GM23338 (cell line): ENCODE results near the gene ARHGEF17. TPM values are rescaled to one million over a fixed set of nuclear protein-coding genes. Genes with fewer than 3 reads are reported as not detected.

ENCODE experiments used
- ATAC-seq: fragments of 200-7000 bp; cut with Tn5 transposase; 3 replicates; pipeline ENCODE4 v1.9.1; 2020
- DNase-seq: peaks from one replicate; pipeline ENCODE4 v3.0.0-alpha.2; 2015; ENCODE audit warnings: low spot score
- H2AFZ ChIP-seq: fragments of 200-600 bp; sonication (generic); 2 replicates; pipeline ENCODE4 v1.8.0; 2016; ENCODE audit warnings: antibody characterized with exemption, mild to moderate bottlenecking, moderate library complexity
- H3F3A ChIP-seq: fragments of 200-600 bp; sonication (generic); replicated peaks from 2 replicates; pipeline ENCODE4 v1.8.0; 2017; ENCODE audit warnings: antibody characterized with exemption, mixed run types, low read depth
- H3K27ac ChIP-seq: fragments of 200-600 bp; sonication (generic); 2 replicates; pipeline ENCODE4 v1.6.1; 2016; ENCODE audit warnings: low read depth
- H3K27me3 ChIP-seq: fragments of 200-600 bp; sonication (generic); 2 replicates; pipeline ENCODE4 v1.8.0; 2016; ENCODE audit warnings: mild to moderate bottlenecking, mixed run types, moderate library complexity; ENCODE audit not compliant: insufficient read depth
- H3K36me3 ChIP-seq: fragments of 200-600 bp; sonication (generic); 2 replicates; pipeline ENCODE4 v1.8.0; 2016; ENCODE audit warnings: mild to moderate bottlenecking; ENCODE audit not compliant: insufficient read depth
- H3K4me1 ChIP-seq: fragments of 200-600 bp; sonication (generic); 2 replicates; pipeline ENCODE4 v1.8.0; 2016; ENCODE audit warnings: mild to moderate bottlenecking, moderate library complexity; ENCODE audit not compliant: insufficient read depth
- H3K4me2 ChIP-seq: fragments of 200-600 bp; sonication (generic); 2 replicates; pipeline ENCODE4 v1.7.1; 2017; ENCODE audit warnings: mixed run types
- H3K4me3 ChIP-seq: fragments of 200-600 bp; sonication (generic); 2 replicates; pipeline ENCODE4 v1.6.1; 2016; ENCODE audit warnings: mixed run types
- H3K79me2 ChIP-seq: fragments of 200-600 bp; sonication (generic); replicated peaks from 2 replicates; pipeline ENCODE4 v1.8.0; 2017; ENCODE audit warnings: mild to moderate bottlenecking; ENCODE audit not compliant: insufficient read depth
- H3K9me2 ChIP-seq: fragments of 200-600 bp; sonication (generic); 2 replicates; pipeline ENCODE4 v1.8.0; 2017; ENCODE audit not compliant: insufficient read depth
- H4K20me1 ChIP-seq: fragments of 200-600 bp; sonication (generic); replicated peaks from 2 replicates; pipeline ENCODE4 v1.8.0; 2017; ENCODE audit warnings: mild to moderate bottlenecking; ENCODE audit not compliant: insufficient read depth
- H3K27ac Mint-ChIP-seq: 2 replicates; pipeline ENCODE4 v1.8.0; 2020; ENCODE audit warnings: inconsistent platforms, mild to moderate bottlenecking, moderate library complexity, mixed read lengths
- H3K27me3 Mint-ChIP-seq: 3 replicates; pipeline ENCODE4 v1.8.0; 2022; ENCODE audit warnings: low read depth, mild to moderate bottlenecking, moderate library complexity, mixed read lengths, inconsistent platforms; ENCODE audit not compliant: insufficient read depth, poor library complexity
- H3K36me3 Mint-ChIP-seq: 3 replicates; pipeline ENCODE4 v1.8.0; 2021; ENCODE audit warnings: low read depth, mild to moderate bottlenecking, inconsistent platforms, moderate library complexity, mixed read lengths
- H3K4me1 Mint-ChIP-seq: 3 replicates; pipeline ENCODE4 v1.8.0; 2020; ENCODE audit warnings: mild to moderate bottlenecking, inconsistent platforms, mixed read lengths
- H3K4me3 Mint-ChIP-seq: 3 replicates; pipeline ENCODE4 v1.8.0; 2021; ENCODE audit warnings: moderate library complexity, mild to moderate bottlenecking, inconsistent platforms, mixed read lengths
- H3K9me3 Mint-ChIP-seq: 3 replicates; pipeline ENCODE4 v1.8.0; 2020; ENCODE audit warnings: moderate library complexity, mild to moderate bottlenecking, inconsistent platforms, mixed read lengths
- EZH2 ChIP-seq: fragments of 200-600 bp; sonication (generic); IDR thresholded peaks from one replicate; pipeline ENCODE4 v1.8.0; 2017; ENCODE audit warnings: antibody characterized with exemption, mild to moderate bottlenecking, low read depth; ENCODE audit not compliant: unreplicated experiment
- JUNB ChIP-seq: IDR thresholded peaks from one replicate; pipeline ENCODE4 v1.6.1; 2016; ENCODE audit warnings: antibody characterized with exemption; ENCODE audit not compliant: unreplicated experiment
- NANOG ChIP-seq: IDR thresholded peaks from 2 replicates; pipeline ENCODE4 v1.6.1; 2016; ENCODE audit warnings: antibody characterized with exemption, borderline replicate concordance
- ZNF114 ChIP-seq: fragments of 250-450 bp; sonication (Bioruptor Pico); IDR thresholded peaks from 2 replicates; pipeline ENCODE4 v1.5.0; 2020; ENCODE audit warnings: mild to moderate bottlenecking, moderate library complexity
- ZNF331 ChIP-seq: fragments of 250-450 bp; sonication (Bioruptor Pico); IDR thresholded peaks from 2 replicates; pipeline ENCODE4 v1.5.0; 2020; ENCODE audit warnings: low read depth, mild to moderate bottlenecking, moderate library complexity
- polyA plus RNA-seq: library from polyadenylated mRNA; unstranded; fragments of >200 nt; fragmentation: Nextera tagmentation; extraction: Ambion mirVana; gene quantifications from 2 replicates; pipeline ENCODE4 v1.2.1, GENCODE V29; 2016
- total RNA-seq: library from RNA; depleted of rRNA; stranded (reverse); fragments of >200 nt; shearing (Covaris generic); gene quantifications from 2 replicates; pipeline ENCODE4 v1.2.3, GENCODE V29; 2014
- TF ChIP-seq, protein P1 (sequence below), 2 experiments: fragments of 200-600 bp in 1 of 2; sonication (generic) in 1 of 2; conservative IDR thresholded peaks; 2 replicates each; pipeline versions ENCODE4 v1.5.1 to v1.6.1; 2016 to 2017; ENCODE audit warnings: antibody characterized with exemption in 2 of 2, low read depth in 2 of 2, mild to moderate bottlenecking in 2 of 2, moderate library complexity in 1 of 2
- TF ChIP-seq, protein P2 (sequence below): IDR thresholded peaks from one replicate; pipeline ENCODE4 v1.6.1; 2018; ENCODE audit warnings: antibody characterized with exemption; ENCODE audit not compliant: unreplicated experiment
- TF ChIP-seq, protein P3 (sequence below): fragments of 250-450 bp; sonication (Bioruptor Pico); IDR thresholded peaks from 2 replicates; pipeline ENCODE4 v1.5.0; 2020; ENCODE audit warnings: mild to moderate bottlenecking, moderate library complexity

The ARHGEF17 gene
- total and polyA plus RNA-seq, 2 experiments from 2014 or later: 2.9 to 15.0 TPM

DNA sequence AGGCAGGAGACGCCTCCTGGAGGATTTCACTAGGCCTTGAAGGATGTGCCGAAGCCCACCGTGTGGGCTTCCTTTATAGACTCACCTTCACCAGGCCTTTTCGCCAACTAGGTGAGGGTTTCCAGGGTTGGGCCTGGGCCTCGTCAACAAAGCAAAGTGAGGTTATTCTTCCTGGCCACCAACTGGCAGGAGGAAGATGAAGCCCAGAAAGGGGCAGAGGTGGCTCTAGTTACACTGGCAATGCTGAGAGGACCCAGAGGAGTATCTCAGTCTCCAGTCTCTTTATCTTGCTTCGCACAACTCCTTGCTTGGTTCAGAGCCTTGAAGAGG, 67.7 kb downstream of the ARHGEF17 start:
- Histone ChIP-seq H3K79me2 (no peaks in the 10 kb centered on the region; the same call in 1 of the 2 replicates), H4K20me1 (peaks cover 2% of the 10 kb centered on the region; the same call in 1 of the 2 replicates), H3K27me3 (peaks cover 13% of the 10 kb centered on the region; the same call in 1 of the 2 replicates), H3F3A (no peaks in the 10 kb centered on the region), H3K27ac (no peak overlapping the region), H3K36me3 (no peaks in the 10 kb centered on the region), H3K4me2 (peak overlapping the region; percentile 65; the same call in 1 of the 2 replicates), H3K9me2 (0 out of 2 replicates have a peak, but pooled peaks cover 2% of the 10 kb centered on the region), H3K4me3 (peak overlapping the region; percentile 84), H2AFZ (peak overlapping the region; percentile 99), H3K4me1 (peaks cover 7% of the 10 kb centered on the region)
- DNase-seq (no peak), ATAC-seq (no peak; the same call in 2 of the 3 replicates)
- Mint-ChIP-seq H3K27ac (no peak overlapping the region), H3K27me3 (peaks cover 37% of the 10 kb centered on the region), H3K4me3 (peak overlapping the region; percentile 66), H3K9me3 (no peaks in the 10 kb centered on the region), H3K36me3 (no peaks in the 10 kb centered on the region), H3K4me1 (peaks cover 18% of the 10 kb centered on the region)
- TF ChIP-seq ZNF114 (CRISPR knock-in tag) (no peak), ZNF331 (no peak), EZH2 (no peak), NANOG (no peak), JUNB (no peak)
- TF ChIP-seq, protein P1, sequence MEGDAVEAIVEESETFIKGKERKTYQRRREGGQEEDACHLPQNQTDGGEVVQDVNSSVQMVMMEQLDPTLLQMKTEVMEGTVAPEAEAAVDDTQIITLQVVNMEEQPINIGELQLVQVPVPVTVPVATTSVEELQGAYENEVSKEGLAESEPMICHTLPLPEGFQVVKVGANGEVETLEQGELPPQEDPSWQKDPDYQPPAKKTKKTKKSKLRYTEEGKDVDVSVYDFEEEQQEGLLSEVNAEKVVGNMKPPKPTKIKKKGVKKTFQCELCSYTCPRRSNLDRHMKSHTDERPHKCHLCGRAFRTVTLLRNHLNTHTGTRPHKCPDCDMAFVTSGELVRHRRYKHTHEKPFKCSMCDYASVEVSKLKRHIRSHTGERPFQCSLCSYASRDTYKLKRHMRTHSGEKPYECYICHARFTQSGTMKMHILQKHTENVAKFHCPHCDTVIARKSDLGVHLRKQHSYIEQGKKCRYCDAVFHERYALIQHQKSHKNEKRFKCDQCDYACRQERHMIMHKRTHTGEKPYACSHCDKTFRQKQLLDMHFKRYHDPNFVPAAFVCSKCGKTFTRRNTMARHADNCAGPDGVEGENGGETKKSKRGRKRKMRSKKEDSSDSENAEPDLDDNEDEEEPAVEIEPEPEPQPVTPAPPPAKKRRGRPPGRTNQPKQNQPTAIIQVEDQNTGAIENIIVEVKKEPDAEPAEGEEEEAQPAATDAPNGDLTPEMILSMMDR (conservative IDR thresholded peaks at IDR 0.05; ENCODE audit: low read depth in 2 of 2): no peak
- TF ChIP-seq, protein P2, sequence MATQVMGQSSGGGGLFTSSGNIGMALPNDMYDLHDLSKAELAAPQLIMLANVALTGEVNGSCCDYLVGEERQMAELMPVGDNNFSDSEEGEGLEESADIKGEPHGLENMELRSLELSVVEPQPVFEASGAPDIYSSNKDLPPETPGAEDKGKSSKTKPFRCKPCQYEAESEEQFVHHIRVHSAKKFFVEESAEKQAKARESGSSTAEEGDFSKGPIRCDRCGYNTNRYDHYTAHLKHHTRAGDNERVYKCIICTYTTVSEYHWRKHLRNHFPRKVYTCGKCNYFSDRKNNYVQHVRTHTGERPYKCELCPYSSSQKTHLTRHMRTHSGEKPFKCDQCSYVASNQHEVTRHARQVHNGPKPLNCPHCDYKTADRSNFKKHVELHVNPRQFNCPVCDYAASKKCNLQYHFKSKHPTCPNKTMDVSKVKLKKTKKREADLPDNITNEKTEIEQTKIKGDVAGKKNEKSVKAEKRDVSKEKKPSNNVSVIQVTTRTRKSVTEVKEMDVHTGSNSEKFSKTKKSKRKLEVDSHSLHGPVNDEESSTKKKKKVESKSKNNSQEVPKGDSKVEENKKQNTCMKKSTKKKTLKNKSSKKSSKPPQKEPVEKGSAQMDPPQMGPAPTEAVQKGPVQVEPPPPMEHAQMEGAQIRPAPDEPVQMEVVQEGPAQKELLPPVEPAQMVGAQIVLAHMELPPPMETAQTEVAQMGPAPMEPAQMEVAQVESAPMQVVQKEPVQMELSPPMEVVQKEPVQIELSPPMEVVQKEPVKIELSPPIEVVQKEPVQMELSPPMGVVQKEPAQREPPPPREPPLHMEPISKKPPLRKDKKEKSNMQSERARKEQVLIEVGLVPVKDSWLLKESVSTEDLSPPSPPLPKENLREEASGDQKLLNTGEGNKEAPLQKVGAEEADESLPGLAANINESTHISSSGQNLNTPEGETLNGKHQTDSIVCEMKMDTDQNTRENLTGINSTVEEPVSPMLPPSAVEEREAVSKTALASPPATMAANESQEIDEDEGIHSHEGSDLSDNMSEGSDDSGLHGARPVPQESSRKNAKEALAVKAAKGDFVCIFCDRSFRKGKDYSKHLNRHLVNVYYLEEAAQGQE: no peak
- TF ChIP-seq, protein P3, sequence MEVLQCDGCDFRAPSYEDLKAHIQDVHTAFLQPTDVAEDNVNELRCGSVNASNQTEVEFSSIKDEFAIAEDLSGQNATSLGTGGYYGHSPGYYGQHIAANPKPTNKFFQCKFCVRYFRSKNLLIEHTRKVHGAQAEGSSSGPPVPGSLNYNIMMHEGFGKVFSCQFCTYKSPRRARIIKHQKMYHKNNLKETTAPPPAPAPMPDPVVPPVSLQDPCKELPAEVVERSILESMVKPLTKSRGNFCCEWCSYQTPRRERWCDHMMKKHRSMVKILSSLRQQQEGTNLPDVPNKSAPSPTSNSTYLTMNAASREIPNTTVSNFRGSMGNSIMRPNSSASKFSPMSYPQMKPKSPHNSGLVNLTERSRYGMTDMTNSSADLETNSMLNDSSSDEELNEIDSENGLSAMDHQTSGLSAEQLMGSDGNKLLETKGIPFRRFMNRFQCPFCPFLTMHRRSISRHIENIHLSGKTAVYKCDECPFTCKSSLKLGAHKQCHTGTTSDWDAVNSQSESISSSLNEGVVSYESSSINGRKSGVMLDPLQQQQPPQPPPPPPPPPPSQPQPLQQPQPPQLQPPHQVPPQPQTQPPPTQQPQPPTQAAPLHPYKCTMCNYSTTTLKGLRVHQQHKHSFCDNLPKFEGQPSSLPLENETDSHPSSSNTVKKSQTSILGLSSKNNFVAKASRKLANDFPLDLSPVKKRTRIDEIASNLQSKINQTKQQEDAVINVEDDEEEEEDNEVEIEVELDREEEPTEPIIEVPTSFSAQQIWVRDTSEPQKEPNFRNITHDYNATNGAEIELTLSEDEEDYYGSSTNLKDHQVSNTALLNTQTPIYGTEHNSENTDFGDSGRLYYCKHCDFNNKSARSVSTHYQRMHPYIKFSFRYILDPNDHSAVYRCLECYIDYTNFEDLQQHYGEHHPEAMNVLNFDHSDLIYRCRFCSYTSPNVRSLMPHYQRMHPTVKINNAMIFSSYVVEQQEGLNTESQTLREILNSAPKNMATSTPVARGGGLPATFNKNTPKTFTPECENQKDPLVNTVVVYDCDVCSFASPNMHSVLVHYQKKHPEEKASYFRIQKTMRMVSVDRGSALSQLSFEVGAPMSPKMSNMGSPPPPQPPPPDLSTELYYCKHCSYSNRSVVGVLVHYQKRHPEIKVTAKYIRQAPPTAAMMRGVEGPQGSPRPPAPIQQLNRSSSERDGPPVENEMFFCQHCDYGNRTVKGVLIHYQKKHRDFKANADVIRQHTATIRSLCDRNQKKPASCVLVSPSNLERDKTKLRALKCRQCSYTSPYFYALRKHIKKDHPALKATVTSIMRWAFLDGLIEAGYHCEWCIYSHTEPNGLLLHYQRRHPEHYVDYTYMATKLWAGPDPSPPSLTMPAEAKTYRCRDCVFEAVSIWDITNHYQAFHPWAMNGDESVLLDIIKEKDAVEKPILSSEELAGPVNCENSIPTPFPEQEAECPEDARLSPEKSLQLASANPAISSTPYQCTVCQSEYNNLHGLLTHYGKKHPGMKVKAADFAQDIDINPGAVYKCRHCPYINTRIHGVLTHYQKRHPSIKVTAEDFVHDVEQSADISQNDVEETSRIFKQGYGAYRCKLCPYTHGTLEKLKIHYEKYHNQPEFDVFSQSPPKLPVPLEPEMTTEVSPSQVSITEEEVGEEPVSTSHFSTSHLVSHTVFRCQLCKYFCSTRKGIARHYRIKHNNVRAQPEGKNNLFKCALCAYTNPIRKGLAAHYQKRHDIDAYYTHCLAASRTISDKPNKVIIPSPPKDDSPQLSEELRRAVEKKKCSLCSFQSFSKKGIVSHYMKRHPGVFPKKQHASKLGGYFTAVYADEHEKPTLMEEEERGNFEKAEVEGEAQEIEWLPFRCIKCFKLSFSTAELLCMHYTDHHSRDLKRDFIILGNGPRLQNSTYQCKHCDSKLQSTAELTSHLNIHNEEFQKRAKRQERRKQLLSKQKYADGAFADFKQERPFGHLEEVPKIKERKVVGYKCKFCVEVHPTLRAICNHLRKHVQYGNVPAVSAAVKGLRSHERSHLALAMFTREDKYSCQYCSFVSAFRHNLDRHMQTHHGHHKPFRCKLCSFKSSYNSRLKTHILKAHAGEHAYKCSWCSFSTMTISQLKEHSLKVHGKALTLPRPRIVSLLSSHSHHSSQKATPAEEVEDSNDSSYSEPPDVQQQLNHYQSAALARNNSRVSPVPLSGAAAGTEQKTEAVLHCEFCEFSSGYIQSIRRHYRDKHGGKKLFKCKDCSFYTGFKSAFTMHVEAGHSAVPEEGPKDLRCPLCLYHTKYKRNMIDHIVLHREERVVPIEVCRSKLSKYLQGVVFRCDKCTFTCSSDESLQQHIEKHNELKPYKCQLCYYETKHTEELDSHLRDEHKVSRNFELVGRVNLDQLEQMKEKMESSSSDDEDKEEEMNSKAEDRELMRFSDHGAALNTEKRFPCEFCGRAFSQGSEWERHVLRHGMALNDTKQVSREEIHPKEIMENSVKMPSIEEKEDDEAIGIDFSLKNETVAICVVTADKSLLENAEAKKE: no peak
